ENCODE results near the gene KLF13. TPM values are rescaled to one million over a fixed set of nuclear protein-coding genes. Genes with fewer than 3 reads are reported as not detected.

The KLF13 gene
- polyA plus RNA-seq, 12 donors = 28.1 to 89.4 (median 44.3) TPM; not detected in 1

GRCh38 chr15:31313223-31313622 is 13.4 kb upstream of the KLF13 start:
- no peak for DNase-seq

DNA sequence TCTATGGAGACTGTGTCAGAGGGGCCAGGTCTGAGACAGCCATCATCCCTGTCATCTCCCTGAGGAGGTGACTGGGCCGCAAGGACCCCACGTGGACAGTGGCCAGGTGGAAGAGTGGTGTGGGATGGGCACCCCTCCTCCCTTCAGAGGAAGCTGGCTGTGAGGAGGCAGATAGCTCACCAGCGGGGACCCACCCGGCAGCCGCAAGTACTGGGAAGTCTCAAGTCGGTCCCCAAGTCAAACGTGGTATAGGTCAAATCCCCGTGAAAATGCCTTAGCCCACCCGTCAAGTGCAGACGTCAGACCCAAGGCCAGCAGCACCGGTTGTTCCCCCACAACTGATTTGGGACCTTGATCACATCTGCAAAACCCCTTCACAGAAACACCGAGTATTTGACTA is 12.3 kb upstream of the KLF13 start:
- no peak for DNase-seq

GRCh38 chr15:31316135-31316795 is 10.4 kb upstream of the KLF13 start:
- DNase-seq = no peak

DNA sequence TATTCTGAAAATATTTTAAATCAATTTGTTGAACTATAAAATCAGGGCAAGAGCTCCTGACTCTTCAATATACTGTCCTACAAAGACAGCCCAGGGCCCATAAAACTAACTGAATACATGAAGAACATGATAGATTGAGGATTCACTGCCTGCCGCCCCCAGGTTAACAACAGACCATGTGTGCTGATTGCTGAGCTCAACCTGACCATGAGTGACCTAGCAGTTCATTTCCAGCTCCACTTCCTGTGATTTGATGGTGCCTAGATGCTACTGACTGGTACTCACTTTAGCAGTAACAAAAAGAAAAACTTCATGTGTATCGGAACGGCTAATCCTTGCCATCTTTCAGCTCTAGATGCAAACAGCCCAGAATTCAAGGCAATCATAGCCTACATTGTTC is 9.6 kb upstream of the KLF13 start:
- DNase-seq = no peak

GRCh38 chr15:31317421-31318327 is 9.0 kb upstream of the KLF13 start:
- no peak for DNase-seq

DNA sequence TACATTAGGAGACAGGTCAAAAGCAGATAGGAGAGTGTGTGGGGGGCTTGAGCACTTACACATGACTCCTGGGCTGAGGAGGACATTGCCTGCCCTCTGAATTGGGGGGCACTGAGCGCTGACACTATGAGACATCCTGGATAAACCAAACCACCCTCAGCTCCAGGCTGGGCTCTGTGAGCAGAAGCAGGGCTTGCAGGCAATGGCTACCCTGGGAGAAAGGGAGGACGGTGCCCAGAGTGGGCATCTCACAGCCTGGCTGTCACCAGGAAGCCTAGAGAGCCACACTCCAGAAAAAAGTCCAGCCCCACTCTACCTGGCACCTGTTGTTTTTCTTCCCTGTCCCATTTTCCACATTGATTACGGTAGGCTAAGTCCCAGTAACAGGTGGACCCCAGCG is 8.2 kb upstream of the KLF13 start:
- DNase-seq = no peak

GRCh38 chr15:31320022-31320421 is 6.6 kb upstream of the KLF13 start:
- DNase-seq = no peak

GRCh38 chr15:31321418-31321817 is 5.2 kb upstream of the KLF13 start:
- no peak for DNase-seq

DNA sequence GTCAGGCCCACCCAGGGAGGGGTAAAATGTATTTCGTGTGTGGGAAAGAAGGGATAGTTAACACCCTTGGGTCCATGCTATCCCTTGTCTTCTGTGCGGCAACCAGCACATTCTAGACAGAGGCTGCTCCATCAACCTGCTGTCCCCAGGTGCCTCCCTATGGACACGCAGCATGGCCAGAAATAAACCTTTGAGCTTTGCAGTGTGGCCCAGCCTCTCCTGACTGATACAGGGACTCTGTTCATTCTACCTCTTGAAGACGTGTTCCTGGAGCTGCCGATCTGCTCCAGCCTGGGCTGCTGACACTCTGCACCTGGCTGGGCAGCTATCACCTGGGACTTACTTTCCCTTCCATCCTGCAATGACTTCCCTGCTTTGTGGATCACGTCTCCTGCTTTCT is 4.1 kb upstream of the KLF13 start:
- no peak for DNase-seq

GRCh38 chr15:31323627-31324026 is 3.0 kb upstream of the KLF13 start:
- no peak for DNase-seq

DNA sequence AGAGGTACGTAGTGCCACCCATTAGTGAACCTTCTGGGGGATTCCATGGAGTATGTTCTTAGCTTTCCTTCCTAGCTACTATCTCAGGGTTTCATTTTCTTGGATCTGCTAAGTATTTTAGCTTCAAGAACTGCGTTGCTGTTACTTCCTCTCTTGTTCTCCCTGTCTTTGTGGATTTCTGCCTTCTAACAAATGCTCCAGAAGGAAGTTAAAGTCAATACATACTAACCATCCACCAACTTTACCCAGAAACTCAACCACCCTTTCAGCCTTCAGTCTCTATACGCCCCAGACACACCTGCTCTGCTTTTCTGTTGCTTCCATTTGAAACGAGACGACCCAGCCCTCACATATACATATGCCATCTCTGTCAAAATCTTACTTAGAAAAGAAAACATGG is 2.4 kb upstream of the KLF13 start:
- no peak for DNase-seq

DNA sequence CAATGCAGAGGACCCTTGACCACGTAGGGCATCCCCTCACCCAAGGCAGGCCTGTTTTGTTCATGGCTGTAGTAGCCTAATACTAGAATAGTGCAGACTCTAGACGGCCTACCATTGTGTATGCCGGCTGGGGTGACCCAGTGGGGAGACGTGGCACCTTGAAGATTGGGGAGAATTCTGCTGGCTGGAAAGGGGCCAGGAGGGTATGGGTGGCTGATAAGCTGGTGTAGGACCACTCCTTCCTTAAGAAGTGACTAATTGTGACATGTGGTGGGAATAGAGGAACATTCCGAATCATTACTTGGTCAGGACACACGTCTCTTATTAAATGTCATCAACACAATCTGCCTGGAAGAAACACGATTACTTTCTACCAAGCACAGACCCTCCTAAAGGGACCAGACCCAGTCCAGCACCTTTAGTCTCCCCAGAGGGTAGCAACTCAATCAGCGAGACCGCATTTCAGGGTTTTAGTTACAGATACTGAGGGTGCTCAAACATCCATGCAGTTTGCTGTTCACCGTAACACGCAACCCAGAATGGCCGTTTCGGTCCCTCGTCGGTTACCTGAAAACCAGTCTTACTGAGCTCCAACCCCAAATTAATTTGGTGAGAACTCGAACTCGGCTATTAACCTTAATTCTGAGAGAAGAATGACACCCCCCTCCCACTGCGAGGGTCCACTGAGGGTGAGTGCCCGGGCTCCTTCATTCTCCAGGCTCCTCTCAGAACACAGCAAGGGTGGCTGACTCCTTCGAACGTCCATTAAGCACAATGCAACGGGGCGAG is 1.6 kb upstream of the KLF13 start:
- no peak for DNase-seq

- no peak for DNase-seq
These were observed 960 bp upstream of the KLF13 start for GRCh38 chr15:31325595-31326155.

DNA sequence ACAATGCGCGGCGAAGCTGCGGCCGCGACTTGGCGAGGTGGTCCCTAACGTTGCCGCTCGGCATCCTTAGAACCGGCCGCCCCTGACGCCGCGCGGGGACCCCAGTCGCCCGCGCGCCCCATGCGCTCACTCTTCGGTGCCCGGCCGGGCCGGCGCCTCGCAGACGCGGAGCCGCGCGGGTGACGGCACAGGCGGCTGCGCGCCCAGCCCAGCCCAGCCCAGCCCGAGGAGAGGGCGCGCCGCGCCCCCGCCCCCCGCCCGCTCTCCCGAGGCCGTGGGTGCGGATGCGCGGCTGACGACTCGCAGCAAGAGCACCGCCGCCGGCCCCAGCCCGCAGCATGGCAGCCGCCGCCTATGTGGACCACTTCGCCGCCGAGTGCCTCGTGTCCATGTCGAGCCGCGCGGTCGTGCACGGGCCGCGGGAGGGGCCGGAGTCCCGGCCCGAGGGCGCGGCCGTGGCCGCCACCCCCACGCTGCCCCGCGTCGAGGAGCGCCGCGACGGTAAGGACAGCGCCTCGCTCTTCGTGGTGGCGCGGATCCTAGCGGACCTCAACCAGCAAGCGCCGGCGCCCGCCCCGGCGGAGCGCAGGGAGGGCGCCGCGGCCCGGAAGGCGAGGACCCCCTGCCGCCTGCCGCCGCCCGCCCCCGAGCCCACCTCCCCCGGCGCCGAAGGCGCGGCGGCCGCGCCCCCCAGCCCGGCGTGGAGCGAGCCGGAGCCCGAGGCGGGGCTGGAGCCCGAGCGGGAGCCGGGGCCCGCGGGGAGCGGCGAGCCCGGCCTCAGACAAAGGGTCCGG is 437 bp downstream of the KLF13 start:
- no peak for DNase-seq

DNA sequence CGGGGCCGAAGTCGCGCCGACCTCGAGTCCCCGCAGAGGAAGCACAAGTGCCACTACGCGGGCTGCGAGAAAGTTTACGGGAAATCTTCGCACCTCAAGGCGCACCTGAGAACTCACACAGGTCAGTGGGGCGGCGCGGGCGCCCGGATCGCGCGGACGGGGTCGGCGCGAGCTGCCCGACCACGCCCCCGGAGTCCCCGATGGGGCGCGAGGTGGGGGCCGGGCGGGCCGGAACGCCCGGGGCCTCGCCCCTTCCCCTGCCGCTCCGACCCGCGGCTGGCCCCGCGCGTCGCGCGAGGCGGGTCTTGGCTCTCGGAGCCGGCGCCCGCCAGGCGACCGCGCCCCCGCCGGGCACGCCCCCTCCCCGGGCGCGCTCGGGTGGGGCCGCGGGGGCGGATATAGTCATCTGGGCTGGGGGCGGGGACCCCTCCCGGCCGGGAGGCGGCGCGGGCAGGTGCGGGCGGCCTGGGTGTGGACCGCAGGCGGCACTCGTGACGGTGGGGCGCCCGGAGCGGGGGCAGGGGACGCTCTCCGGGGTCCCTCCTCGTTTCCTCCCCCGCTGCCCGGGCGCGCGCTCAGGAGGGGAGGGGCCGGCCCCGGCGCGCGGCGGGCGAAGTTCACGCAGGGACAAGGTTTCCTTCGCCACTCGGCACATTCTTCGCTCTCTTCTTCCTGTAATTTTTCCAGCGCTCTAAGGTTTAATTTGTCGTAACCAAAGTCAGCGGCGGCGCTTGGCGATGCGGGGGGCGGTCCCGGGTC is 1.2 kb downstream of the KLF13 start:
- no peak for DNase-seq

DNA sequence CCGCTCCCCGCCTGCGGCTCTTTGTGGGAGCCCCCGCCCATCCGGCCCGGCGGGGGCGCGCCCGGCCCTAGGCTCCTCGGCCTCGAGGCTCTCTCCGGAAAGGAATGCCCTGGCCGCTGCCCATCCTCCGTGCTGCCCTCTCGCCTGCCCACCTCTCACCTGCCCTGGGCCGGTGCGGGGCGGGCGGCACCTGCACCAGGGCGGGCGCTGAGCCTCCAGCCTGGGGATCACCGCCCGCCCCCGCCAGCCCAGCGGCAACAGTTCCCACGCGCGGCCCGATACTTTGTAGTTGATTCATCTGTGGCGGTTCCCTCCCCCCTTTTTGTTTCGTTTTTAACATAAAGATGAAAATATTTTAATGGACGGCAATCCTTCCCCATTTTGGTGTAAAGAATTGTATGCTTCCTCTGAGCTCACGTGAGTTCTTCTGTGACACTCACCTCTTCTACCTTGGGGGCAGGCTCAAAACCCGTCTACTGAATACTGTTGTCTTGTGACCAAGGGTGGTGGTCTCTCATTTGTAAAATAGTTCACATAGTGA is 1.9 kb downstream of the KLF13 start:
- DNase-seq = no peak

DNA sequence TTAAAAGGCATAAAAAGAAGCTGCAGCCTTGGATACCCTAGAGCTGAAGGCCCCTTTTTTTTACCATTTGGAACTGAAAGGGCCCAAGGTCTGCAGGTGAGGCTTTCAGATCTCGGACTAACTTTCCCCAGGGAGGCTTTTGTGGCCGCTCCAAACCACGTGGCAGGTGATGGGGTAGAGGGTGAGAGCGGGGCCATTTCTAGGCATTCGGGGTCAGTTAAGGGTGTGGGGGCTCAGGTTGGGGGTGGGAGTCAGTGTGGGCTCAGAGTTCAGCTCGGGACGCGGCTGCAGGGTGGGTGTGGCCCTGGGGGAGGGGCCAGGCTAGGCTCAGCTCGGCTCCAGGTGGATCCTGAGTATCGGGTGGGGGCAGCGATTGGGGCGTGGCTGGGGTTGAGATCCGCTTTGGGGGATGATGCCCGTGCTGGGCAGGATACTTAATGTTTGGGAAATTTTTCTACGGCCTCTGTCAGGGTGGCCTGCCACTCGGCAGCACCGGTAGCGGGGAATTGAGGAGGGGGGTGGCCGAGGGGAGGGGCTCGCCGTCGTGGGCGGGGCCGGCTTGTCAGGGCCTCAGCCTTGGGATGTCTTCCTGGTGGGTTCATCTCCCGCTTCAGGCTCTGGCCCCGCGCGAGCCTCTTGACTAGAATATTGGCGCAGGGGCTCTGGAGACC is 2.5 kb downstream of the KLF13 start:
- DNase-seq = no peak

DNA sequence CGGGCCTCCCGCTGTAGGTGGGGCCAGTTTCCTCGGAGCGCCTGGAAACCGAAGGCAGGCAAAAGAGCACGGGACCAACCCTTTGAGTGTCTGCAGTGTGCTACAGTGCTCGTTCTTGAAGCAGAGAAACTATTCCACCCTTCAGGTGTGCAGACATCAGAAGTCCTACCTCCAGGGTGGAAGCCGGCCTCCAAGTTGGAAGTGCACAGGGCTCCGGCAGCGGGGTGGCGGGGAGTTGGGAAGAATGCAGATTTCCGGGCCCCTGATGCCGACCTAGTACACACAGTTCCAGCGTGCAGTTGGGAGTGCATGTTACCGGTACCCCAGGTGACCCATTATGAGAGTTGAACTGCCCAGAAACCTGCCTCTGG is 3.0 kb downstream of the KLF13 start:
- no peak for DNase-seq

DNA sequence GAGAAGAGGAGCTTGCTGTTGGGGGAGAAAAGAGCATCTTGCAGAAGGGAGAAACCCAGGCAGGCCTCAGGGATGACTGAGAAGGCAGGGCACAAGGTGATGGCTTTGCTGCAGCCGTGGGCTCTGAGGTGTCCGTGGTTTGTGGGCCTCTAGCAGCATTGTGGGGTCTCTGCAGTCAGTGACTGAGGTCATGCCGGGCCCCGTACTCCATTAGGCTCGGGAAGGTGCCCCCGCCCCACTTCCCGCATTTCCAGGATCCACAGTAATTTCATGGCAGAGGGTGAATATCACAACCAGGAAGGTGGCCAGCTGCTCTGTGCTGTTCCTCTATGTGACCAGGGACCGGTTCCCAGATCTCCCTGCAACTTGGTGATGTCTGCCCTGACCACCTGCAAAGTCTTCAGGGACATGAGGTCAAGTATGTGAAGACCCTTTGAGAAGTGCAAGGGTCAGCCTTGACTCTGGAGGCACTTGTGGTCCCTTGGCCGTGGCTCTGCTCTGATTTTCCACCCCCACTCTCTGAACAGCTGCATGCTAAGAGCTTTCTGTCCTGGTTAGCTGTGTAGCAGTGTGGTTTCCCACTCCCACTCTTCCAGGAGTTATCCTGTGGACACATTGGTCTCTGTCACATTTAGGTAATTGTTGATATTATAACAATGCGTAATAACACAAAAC is 3.6 kb downstream of the KLF13 start:
- no peak for DNase-seq
